GM13977 (cell line): ENCODE data around the gene HEPACAM.

ENCODE experiments used
- DNase-seq: peaks from one replicate; pipeline ENCODE4 v3.0.0; 2012; ENCODE audit warnings: low spot score
- CTCF ChIP-seq: IDR thresholded peaks from 2 replicates; pipeline ENCODE4 v1.5.1; 2012; ENCODE audit warnings: mild to moderate bottlenecking, control low read depth; ENCODE audit not compliant: insufficient read depth; ENCODE audit errors: extremely low read depth, missing control alignments
- in situ Hi-C: fragments of 300-500 bp; cut with MboI; formaldehyde crosslinking; loops from one replicate; pipeline ENCODE4 v1.12.0; 2022; ENCODE audit warnings: low sequenced_read_pairs, low pct_unique_long_range_greater_than_20kb, mixed read lengths, inconsistent platforms; ENCODE audit not compliant: unreplicated experiment

The HEPACAM gene

GRCh38 chr11:124876818-124877630 is 58.8 kb downstream of the HEPACAM start:
- in situ Hi-C loops = no loop called here
- DNase-seq = no peak
- no peak for TF ChIP-seq CTCF

GRCh38 chr11:124875943-124876817 is 59.7 kb downstream of the HEPACAM start:
- DNase-seq = peak; percentile 93
- in situ Hi-C loops = no loop called here
- TF ChIP-seq CTCF = peak; percentile 91

DNA sequence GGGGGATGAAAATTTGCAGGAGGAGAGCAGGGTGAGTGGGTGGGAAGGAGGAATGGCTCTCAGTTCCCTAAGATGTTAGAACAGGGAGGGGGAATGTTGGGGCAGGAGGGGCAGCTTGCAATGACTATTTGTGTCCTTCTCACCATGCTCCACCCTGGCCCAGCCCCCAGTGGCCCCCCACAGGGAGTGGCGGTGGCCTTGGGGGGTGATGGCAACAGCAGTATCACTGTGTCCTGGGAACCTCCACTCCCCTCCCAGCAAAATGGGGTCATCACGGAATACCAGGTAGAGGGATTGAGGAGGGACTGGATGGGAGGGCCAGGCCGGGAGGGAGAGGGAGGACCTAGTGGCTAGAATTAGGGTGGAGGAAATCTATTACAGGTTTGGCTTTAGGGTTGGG is 60.4 kb downstream of the HEPACAM start:
- TF ChIP-seq CTCF = no peak
- in situ Hi-C loops = no loop called here
- DNase-seq = no peak

- DNase-seq = no peak
- in situ Hi-C loops = loop anchor here (25.0 kb wide), 1 partner anchor 462 kb away; the partner anchor contains the start of gene OR8B4
- TF ChIP-seq CTCF = no peak
These were observed 61.1 kb downstream of the HEPACAM start for GRCh38 chr11:124874571-124875255.

DNA sequence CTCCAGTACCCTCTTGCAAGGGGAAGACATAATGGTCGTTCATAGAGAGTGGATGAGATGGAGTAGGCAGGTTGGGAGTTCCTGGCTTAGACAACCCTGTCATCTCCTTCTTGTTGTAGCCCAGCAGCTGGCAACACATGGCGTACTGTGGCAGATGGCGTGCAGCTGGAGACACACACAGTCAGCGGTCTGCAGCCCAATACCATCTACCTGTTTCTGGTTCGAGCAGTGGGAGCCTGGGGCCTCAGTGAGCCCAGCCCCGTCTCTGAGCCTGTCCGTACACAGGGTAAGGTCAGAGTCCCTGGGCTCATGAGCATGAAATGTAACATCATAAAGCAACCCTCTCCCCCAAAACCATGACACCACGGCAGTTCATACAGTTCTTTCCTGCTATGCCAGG is 61.9 kb downstream of the HEPACAM start:
- no peak for TF ChIP-seq CTCF
- in situ Hi-C loops = loop anchor here (25.0 kb wide), 1 partner anchor 462 kb away; the partner anchor contains the start of gene OR8B4
- no peak for DNase-seq

DNA sequence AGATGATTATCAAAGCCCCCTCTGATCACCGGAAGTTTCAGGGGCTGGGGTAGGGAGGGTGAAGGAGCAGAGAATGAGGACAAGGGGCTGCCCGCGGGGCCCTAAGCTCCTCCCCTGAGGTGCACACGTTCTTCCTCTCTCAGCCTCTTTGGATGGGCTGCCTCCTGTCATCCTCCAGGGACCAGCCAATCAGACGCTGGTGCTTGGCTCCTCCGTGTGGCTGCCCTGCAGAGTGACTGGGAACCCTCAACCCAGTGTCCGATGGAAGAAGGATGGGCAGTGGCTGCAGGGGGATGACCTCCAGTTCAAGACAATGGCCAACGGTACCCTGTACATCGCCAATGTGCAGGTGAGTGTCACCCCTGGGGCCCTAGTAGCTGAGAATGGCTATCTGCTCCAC is 63.1 kb downstream of the HEPACAM start:
- TF ChIP-seq CTCF = no peak
- in situ Hi-C loops = loop anchor here (25.0 kb wide), 1 partner anchor 460 kb away; the partner anchor contains the start of gene OR8B4
- no peak for DNase-seq
